MM.1S (cell line): Measurements from ENCODE around the gene ADGRG4.

Experiments used
- EZH2 ChIP-seq: fragments of 300-600 bp; sonication (generic); optimal IDR thresholded peaks from 2 replicates; pipeline ENCODE3; 2017; ENCODE audit warnings: low read depth, mild to moderate bottlenecking, antibody characterized with exemption, low read length, mixed read lengths
- EZH2phosphoT487 ChIP-seq: fragments of 300-600 bp; sonication (generic); IDR thresholded peaks from 2 replicates; pipeline ENCODE4 v1.6.1; 2018; ENCODE audit warnings: antibody characterized with exemption, low read length
- TF ChIP-seq, protein P1 (sequence below): fragments of 300-600 bp; sonication (generic); IDR thresholded peaks from 2 replicates; pipeline ENCODE4 v1.5.1; 2016; ENCODE audit warnings: antibody characterized with exemption, low read length, mixed read lengths

DNA sequence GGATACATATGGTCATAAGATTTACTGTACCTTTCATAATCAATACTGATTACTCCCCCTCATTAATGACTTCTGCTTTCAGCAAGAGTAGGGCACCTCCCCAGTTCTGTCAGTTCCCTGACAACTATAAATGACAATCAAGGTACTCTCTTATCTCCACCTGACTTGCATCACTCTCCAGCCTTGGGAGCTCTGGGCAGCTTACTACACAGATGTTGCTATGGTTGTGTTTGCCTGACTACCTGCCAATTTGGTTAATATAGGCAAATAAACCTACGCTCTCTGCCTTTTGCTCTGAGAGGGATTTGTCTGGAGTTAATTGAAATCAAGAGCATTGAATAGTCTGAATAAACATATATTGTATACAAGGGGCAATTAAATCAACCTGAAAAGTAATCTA, 26.8 kb upstream of the ADGRG4 start:
- TF ChIP-seq EZH2 (no peak), EZH2phosphoT487 (no peak)
- TF ChIP-seq, protein P1, sequence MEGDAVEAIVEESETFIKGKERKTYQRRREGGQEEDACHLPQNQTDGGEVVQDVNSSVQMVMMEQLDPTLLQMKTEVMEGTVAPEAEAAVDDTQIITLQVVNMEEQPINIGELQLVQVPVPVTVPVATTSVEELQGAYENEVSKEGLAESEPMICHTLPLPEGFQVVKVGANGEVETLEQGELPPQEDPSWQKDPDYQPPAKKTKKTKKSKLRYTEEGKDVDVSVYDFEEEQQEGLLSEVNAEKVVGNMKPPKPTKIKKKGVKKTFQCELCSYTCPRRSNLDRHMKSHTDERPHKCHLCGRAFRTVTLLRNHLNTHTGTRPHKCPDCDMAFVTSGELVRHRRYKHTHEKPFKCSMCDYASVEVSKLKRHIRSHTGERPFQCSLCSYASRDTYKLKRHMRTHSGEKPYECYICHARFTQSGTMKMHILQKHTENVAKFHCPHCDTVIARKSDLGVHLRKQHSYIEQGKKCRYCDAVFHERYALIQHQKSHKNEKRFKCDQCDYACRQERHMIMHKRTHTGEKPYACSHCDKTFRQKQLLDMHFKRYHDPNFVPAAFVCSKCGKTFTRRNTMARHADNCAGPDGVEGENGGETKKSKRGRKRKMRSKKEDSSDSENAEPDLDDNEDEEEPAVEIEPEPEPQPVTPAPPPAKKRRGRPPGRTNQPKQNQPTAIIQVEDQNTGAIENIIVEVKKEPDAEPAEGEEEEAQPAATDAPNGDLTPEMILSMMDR, result no peak
